ENCODE results near the gene TBX1.

- TF ChIP-seq CTCF (IDR thresholded peaks at IDR 0.05; ENCODE audit: borderline replicate concordance, extremely low read depth, low read length, poor library complexity, severe bottlenecking): no peak
- TF ChIP-seq EZH2 (IDR thresholded peaks at IDR 0.05; ENCODE audit: borderline replicate concordance, low read depth, low read length, severe bottlenecking): no peak
Observed at GRCh38 chr22:19779011-19779421, 18.4 kb downstream of the TBX1 start.

Measured in DND-41 (cell line).